GM12892 (cell line): ENCODE results near the gene B3GALT6.

Source experiments
- DNase-seq: peaks from one replicate; pipeline ENCODE4 v3.0.0; 2011; ENCODE audit not compliant: insufficient read length
- FAIRE-seq: peaks from 2 replicates; lab custom pipeline; 2011; peaks lifted over from hg19 to GRCh38; lab: Jason Lieb, UNC
- POLR2A ChIP-seq: IDR thresholded peaks from 2 replicates; pipeline ENCODE4 v1.6.1; 2011; ENCODE audit warnings: low read depth, low read length, control low read depth
- POLR2AphosphoS5 ChIP-seq: IDR thresholded peaks from 2 replicates; pipeline ENCODE4 v1.6.1; 2011; ENCODE audit warnings: low read depth, low read length, control low read depth
- TAF1 ChIP-seq: IDR thresholded peaks from 2 replicates; pipeline ENCODE4 v1.6.1; 2011; ENCODE audit warnings: low read depth, mild to moderate bottlenecking, control low read depth, low read length, borderline replicate concordance

B3GALT6 gene

DNA sequence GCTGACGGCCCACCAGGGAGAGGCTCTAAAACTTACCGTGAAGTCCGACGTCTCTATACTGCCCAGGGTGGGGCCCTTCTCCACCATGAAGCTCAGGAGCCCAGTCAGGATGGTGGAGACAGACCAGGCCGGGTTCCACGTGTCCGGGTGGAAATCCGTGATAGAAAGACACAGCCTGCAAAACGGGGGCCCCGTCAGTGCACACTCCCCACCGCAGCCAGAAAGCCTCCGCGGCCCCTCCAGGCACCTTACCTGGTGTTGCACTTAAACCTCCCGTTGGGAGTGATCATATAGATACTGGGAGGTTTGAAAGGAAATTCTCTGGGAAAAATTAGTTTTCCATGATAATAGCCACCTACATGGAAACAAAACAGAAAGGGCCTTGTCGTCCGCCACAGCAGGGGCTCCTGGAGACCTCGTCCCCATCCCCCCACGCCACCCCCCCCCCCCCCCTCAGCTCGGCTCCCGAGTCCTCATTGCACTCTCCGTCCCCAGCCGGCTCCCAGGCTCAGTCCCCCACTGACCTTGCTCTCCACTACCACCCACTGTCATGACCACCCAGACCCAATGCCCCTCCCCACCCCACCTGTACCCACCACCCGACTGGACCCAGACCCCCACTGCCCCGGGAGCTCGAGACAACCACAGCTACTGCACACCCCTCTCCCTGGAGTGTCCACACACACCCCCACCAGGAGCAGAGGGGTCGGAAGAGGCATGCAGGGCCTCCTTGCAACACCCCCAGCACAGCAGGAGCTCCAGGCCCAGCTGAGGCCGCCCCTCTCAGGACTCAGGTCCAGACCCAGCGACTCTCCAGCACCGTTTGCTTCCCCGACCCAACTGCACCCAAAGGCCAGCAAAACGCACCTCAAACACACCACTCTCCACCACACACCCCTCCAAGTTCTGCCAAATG is 25.2 kb downstream of the B3GALT6 start:
- TF ChIP-seq POLR2AphosphoS5 (no peak), POLR2A (no peak)
- DNase-seq (no peak), FAIRE-seq (no peak)

DNA sequence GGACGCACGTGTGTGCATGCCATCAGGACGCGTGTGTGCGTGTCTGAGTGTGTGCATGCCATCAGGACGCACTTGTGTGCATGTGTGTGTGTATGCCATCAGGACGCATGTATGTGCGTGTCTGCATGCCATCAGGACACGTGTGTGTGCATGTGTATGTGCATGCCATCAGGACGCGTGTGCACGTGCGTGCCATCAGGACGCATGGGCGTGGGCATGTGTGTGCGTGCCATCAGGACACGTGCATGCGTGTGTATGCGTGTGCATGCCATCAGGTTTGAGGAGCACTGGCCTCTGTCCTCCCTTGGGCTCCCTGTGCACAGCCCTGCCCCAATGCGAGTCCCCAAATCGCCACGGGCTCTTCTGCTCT is 27.1 kb downstream of the B3GALT6 start:
- DNase-seq (no peak), FAIRE-seq (no peak)
- TF ChIP-seq POLR2A (no peak), POLR2AphosphoS5 (peak; percentile 45; the same call in 1 of the 2 replicates)

DNA sequence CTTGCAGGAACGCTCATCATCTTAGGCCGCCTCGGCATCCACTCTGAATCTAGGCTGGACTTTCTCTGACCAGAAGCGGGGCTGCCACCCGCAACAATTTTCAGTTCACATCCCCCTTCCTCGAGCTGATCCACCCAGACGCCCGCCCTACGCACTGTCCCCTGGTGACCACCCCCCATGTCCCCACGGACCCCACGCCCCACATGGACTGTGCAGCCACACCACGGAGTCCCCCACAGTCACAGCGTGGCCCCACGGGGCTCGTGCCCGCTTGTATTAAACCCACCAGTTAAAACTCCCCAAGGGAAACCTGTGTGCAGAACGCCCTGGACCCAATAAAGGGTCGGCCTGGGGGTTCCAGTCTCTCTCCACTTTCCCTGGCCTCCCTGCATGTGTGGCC is 27.5 kb downstream of the B3GALT6 start:
- FAIRE-seq (no peak), DNase-seq (no peak)
- TF ChIP-seq TAF1, result no peak
- TF ChIP-seq POLR2A, result no peak
- TF ChIP-seq POLR2AphosphoS5, result no peak

DNA sequence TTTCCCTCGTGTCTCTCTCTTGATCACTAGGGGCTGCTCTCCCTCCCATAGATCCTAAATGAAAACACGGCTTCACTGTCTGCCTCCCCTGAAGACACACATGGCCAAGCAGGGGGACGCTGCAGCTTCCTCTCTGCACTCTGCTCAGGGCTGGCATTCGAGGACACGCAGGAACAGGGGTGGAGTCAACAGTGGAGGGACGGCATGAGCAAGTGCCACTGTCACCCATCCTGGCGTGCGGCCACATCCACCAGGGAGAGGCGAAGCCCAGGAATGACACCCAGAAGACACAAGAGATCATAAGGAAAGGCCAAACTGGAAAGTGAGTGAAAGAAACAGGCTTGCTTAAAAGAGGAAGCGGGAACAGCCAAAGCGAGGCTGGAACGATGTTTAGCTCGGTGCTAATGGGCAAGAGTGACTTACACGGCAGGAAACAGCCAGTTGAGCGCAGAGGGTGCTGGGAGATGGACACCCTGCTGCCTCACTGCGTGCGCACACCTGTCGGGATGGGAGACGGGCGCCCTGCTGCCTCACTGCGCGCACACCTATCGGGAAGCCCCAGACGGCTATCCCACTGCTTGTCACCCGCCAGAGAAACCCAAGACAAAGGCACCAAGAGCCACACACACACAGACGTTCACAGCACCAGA is 28.0 kb downstream of the B3GALT6 start:
- FAIRE-seq (no peak), DNase-seq (no peak)
- TF ChIP-seq POLR2AphosphoS5 (no peak), POLR2A (no peak; the same call in 1 of the 2 replicates), TAF1 (no peak)

DNA sequence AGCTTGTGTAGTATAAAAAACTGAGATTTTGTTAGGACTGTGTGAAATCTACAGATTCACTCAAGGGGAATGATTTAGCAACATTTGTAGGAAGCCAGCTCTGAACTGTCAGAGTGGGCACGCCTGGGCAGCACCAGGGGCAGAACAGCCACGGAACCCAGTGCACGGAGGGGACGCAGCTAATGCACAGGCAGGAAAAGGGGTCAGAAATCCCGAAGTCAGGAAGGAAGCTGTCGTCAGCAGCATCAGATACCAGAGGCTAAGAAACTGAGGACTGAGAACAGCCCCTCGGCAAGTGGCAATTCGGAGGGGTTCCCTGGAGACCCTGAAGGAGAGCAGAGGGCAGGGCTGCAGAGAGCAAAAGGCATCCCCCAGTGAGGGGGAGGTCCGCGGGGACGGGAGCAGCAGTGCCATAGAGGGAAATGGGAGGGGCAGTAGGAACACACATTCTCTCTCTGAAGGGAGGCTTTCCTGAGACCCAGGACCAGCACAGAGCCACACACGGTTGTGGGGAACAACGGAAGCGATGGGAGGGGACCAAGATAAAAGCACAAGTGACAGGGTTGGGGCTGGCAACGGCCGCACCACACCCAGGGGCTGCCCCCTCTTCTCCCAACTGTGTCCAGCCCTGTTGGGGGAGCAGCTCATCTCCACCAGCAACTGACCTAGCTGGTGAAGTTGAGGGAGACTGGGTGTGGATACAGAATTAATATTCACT is 29.0 kb downstream of the B3GALT6 start:
- TF ChIP-seq POLR2A (no peak), TAF1 (no peak), POLR2AphosphoS5 (no peak)
- DNase-seq (no peak), FAIRE-seq (no peak)

DNA sequence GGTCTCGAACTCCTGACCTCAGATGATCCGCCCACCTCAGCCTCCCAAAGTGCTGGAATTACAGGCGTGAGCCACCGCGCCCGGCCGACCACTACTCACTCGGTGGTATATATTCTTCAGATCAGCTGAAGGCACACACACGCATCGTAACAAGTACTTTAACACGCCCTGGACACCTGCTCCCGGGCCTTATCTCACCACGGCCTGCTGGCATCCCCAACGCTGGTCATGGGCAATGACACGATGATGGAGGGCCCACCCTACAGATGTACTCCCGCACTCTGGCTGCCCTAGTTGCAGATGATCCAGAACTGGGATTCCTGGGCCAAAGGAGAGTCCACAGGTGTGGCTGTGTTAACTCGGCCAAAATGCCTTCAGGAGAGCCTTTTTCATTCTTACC is 30.0 kb downstream of the B3GALT6 start:
- TF ChIP-seq POLR2A (no peak), TAF1 (no peak), POLR2AphosphoS5 (no peak)
- no peak for DNase-seq
- FAIRE-seq, result no peak

DNA sequence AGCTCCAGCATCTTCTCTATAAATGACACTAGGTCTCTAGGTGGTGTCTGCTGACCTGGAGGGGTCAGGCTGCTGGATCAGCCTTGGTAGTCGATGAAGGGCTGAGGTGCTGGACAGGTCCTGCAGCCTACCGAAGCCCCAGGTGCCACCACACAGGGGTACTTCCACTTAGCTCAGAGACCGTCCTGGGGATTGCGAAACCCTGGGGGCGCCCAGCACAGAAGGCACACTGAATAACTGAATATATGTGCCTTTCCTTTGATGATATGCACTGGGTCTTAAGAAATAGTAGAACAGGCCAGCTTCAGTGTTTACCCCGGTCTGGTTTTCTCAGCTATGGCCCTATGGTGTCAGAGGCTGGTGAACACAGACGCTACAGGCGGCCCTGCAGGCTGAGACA is 30.7 kb downstream of the B3GALT6 start:
- TF ChIP-seq POLR2AphosphoS5 (no peak), POLR2A (no peak), TAF1 (no peak)
- DNase-seq (no peak), FAIRE-seq (no peak)

DNA sequence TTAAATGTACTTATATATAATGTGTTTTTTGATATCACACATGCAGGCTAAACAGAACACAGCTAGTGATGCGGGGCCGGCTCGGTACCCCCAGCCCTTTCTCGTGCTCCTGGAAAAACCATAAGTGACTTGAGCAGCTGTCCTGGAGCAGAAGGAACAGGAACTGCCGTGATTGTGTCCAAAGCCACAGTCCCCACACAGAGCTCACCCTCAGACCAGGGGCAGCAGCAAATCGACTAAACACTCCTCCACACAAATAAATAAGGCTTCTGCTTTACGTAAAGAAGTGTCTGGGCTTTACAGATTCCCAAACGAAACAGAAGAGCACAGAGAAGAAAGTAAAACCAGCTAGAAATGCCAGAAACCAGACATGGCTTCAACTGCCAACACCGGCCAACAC is 32.0 kb downstream of the B3GALT6 start:
- no peak for DNase-seq
- no peak for TF ChIP-seq POLR2A
- no peak for TF ChIP-seq TAF1
- FAIRE-seq, result no peak

DNA sequence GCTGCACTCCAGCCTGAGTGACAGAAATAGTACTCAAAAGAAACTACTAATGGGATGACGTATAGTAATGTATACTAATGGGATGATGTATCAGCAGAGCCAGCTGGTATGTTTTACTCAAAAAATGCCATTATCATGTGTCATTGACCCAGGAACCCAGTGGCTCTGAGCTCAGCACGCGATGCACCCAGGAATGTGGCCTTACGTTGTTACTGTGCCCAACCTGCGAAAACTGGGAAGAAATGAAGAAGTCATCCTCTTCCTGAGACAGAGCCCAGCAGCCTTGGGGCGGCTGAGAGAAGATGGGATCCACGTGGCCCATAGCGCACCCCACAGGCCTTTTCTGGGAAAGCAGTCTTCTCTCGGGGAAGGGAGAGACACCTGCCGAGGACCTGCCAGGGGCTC is 32.8 kb downstream of the B3GALT6 start:
- no peak for TF ChIP-seq POLR2A
- no peak for TF ChIP-seq POLR2AphosphoS5
- no peak for TF ChIP-seq TAF1
- FAIRE-seq (no peak), DNase-seq (no peak)

DNA sequence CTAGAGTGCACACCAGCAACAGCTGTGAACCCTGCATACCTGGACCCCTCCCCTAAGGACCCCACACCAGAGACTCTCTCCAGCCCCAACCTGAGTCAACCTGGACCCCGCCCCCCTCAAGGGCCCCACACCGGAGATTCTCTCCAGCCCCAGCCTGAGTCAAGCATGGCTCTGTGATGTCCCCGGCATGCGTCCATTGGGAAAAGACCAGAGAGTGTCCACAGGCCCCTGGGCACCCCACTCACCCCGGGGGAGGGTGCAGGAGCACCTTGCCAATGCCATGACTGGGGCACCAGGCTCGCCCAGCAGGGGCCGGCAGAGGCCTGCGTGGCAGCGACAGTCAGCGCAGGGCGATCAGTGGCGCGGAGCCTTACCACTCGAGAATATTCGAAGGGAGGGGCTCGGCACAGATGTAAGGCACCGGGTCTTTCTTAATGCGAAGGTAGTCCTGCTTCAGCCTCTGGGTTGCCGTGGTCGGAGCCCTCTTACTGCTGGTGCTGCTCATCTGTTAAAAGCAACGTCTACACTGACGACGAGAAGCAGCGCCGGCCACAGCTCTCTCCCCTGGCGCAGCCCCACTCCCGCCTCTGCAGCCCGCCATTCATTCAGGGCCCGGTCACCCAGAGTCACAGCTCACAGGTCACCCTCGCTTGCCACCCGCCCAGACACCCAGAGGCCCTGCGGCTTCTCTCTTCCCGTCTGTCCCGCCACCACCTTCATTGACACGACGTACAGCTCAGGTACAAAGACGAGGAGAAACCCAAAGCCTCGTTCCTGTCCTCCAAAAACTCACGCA is 35.6 kb downstream of the B3GALT6 start:
- no peak for FAIRE-seq
- no peak for DNase-seq
- TF ChIP-seq POLR2A, result no peak
- no peak for TF ChIP-seq TAF1
- TF ChIP-seq POLR2AphosphoS5, result no peak

DNA sequence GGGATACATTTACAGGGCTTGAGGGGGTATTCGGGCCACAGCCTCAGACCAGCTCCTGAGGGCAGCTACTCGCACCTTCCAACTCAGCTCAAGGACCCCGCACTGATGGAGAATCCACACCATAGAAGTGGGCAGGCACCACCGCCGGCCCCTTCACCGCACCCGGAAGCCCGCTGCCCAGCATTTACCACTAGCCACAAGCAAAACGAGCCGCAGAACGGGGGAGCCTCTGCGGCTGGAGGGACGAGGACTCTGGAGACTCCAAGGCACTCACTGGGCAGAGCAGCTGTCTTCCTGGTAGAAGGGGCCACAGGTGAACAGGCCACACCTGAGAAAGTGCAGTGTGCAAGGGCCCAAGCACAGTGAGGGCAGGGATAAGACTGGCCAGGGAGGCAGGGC is 36.2 kb downstream of the B3GALT6 start:
- no peak for TF ChIP-seq TAF1
- TF ChIP-seq POLR2A, result no peak
- TF ChIP-seq POLR2AphosphoS5, result no peak
- FAIRE-seq, result no peak
- no peak for DNase-seq
